Upper lobe of left lung (tissue), 6 donors: ENCODE measurements around the gene COX18. TPM values are rescaled to one million over a fixed set of nuclear protein-coding genes. Genes with fewer than 3 reads are reported as not detected.

ENCODE experiments used
- ATAC-seq, 2 donors: fragments of 200-7000 bp; cut with Tn5 transposase; one replicate each; pipeline ENCODE4 v1.9.1; 2022; ENCODE audit warnings: mild to moderate bottlenecking in 2 of 2, moderate library complexity in 2 of 2; ENCODE audit not compliant: low FRiP score in 2 of 2
- DNase-seq, 2 donors: peaks; one replicate each; pipeline ENCODE4 v3.0.0-alpha.2; 2019 to 2020
- H3K27ac ChIP-seq, 4 donors: fragments of 200-600 bp; sonication (generic); one replicate each; pipeline ENCODE4 v1.5.1; 2016 to 2019
- H3K27me3 ChIP-seq, 4 donors: fragments of 200-600 bp; sonication (generic); one replicate each; pipeline ENCODE4 v1.5.1; 2017 to 2019
- H3K36me3 ChIP-seq, 4 donors: fragments of 200-600 bp; sonication (generic); one replicate each; pipeline ENCODE4 v1.5.1; 2016 to 2019
- H3K4me1 ChIP-seq, 4 donors: fragments of 200-600 bp; sonication (generic); one replicate each; pipeline ENCODE4 v1.5.1; 2018 to 2019
- H3K4me3 ChIP-seq, 4 donors: fragments of 200-600 bp; sonication (generic); one replicate each; pipeline ENCODE4 v1.5.1; 2017 to 2019; ENCODE audit warnings: mild to moderate bottlenecking in 2 of 4, moderate library complexity in 1 of 4
- H3K9me3 ChIP-seq, 4 donors: fragments of 200-600 bp; sonication (generic); one replicate each; pipeline ENCODE4 v1.5.1; 2018 to 2019
- CTCF ChIP-seq, 6 experiments: fragments of 450-650 bp in 4 of 6; fragments of 200-600 bp in 2 of 6; sonication (generic) in 2 of 6; IDR thresholded peaks; one replicate each; pipeline ENCODE4 v1.5.1; 2016 to 2019; ENCODE audit warnings: antibody characterized with exemption in 6 of 6
- EP300 ChIP-seq, 4 donors: sonication (generic); formaldehyde crosslinking; IDR thresholded peaks; one replicate each; pipeline ENCODE4 v1.5.1; 2017; ENCODE audit warnings: antibody characterized with exemption in 4 of 4, control low read depth in 2 of 4
- POLR2A ChIP-seq, 4 donors: fragments of 450-650 bp; IDR thresholded peaks; one replicate each; pipeline ENCODE4 v1.5.1; 2016 to 2017; ENCODE audit warnings: antibody characterized with exemption in 4 of 4, mild to moderate bottlenecking in 2 of 4
- POLR2AphosphoS5 ChIP-seq, 2 donors: sonication (generic); formaldehyde crosslinking; IDR thresholded peaks; one replicate each; pipeline ENCODE4 v1.5.1; 2017; ENCODE audit warnings: antibody characterized with exemption in 2 of 2
- WGBS, 2 donors: methylation state at CpG; one replicate each; pipeline ENCODE4 v1.1.5; 2017 to 2018; 5-methylcytosine and 5-hydroxymethylcytosine counted together
- total RNA-seq, 6 donors: library from RNA; depleted of rRNA in 4 of 6; stranded (reverse); fragments of >200 nt in 4 of 6; gene quantifications; one replicate each; pipeline versions ENCODE4 v1.1.0 to v1.2.1, GENCODE V29; 2016 to 2021
- donor health status: DM: no; HTN: no; CAD: no; lungs with moderate emphysema.
- donor health status: DM: no; HTN: yes; CAD: no; lungs with severe emphysema.

COX18 gene
- total RNA-seq, 6 donors from 2014 or later: 11.3 to 22.2 (median 13.4) TPM

GRCh38 chr4:73098713-73099112 lies 29.2 kb upstream of the COX18 start:
- Histone ChIP-seq H3K9me3 (no peaks in the 10 kb centered on the region), H3K27me3 (no peaks in the 10 kb centered on the region), H3K27ac (peak overlapping the region in 1 of 4 donors; percentile 59), H3K4me3 (no peak overlapping the region), H3K36me3 (peaks cover 13 to 88% (median 56%) of the 10 kb centered on the region in 4 donors), H3K4me1 (peaks cover 0 to 5% (median 0%) of the 10 kb centered on the region in 4 donors)
- DNase-seq (peak in 1 of 2 donors; percentile 50), ATAC-seq (no peak)
- TF ChIP-seq POLR2A (IDR thresholded peaks at IDR 0.05): no peak
- TF ChIP-seq CTCF (IDR thresholded peaks at IDR 0.05): no peak
- TF ChIP-seq EP300 (IDR thresholded peaks at IDR 0.05): no peak
- WGBS, 2 donors: 63 to 84% methylated on average over 7 of the region's 7 CpGs

GRCh38 chr4:73098016-73098415 lies 28.5 kb upstream of the COX18 start:
- 88 to 91% methylated on average over 4 of the region's 4 CpGs for WGBS, 2 donors
- Histone ChIP-seq H3K4me1 (peaks cover 0 to 5% (median 0%) of the 10 kb centered on the region in 4 donors), H3K27ac (peak overlapping the region in 1 of 4 donors; percentile 59), H3K4me3 (no peak overlapping the region), H3K27me3 (no peaks in the 10 kb centered on the region), H3K36me3 (peaks cover 13 to 93% (median 56%) of the 10 kb centered on the region in 4 donors), H3K9me3 (no peaks in the 10 kb centered on the region)
- TF ChIP-seq POLR2A (IDR thresholded peaks at IDR 0.05) (no peak), EP300 (IDR thresholded peaks at IDR 0.05) (no peak), CTCF (IDR thresholded peaks at IDR 0.05) (no peak), POLR2AphosphoS5 (IDR thresholded peaks at IDR 0.05) (no peak)
- ATAC-seq: no peak
- no peak for DNase-seq

GRCh38 chr4:73092868-73093267 lies 23.4 kb upstream of the COX18 start:
- Histone ChIP-seq H3K4me3 (no peak overlapping the region), H3K27ac (no peak overlapping the region), H3K4me1 (peaks cover 0 to 3% (median 0%) of the 10 kb centered on the region in 4 donors), H3K9me3 (no peaks in the 10 kb centered on the region), H3K27me3 (no peaks in the 10 kb centered on the region), H3K36me3 (peaks cover 13 to 85% (median 42%) of the 10 kb centered on the region in 4 donors)
- TF ChIP-seq EP300 (IDR thresholded peaks at IDR 0.05) (no peak), CTCF (IDR thresholded peaks at IDR 0.05) (no peak), POLR2A (IDR thresholded peaks at IDR 0.05) (no peak), POLR2AphosphoS5 (IDR thresholded peaks at IDR 0.05) (no peak)
- 90 to 100% methylated on average over 1 of the region's 1 CpG for WGBS, 2 donors
- no peak for ATAC-seq
- DNase-seq: no peak

- Histone ChIP-seq H3K27me3 (no peaks in the 10 kb centered on the region), H3K36me3 (peaks cover 13 to 65% (median 34%) of the 10 kb centered on the region in 4 donors), H3K9me3 (no peaks in the 10 kb centered on the region), H3K4me3 (no peak overlapping the region), H3K27ac (no peak overlapping the region), H3K4me1 (peaks cover 0 to 9% (median 5%) of the 10 kb centered on the region in 4 donors)
- WGBS, 2 donors: 78 to 89% methylated on average over 1 of the region's 1 CpG
- ATAC-seq (no peak), DNase-seq (no peak)
- TF ChIP-seq EP300 (IDR thresholded peaks at IDR 0.05): no peak
- no peak for TF ChIP-seq POLR2AphosphoS5 (IDR thresholded peaks at IDR 0.05)
- no peak for TF ChIP-seq POLR2A (IDR thresholded peaks at IDR 0.05)
- no peak for TF ChIP-seq CTCF (IDR thresholded peaks at IDR 0.05)
These were observed 21.2 kb upstream of the COX18 start for GRCh38 chr4:73090738-73091137.

GRCh38 chr4:73087871-73088270 lies 18.4 kb upstream of the COX18 start:
- Histone ChIP-seq H3K4me1 (peaks cover 0 to 9% (median 6%) of the 10 kb centered on the region in 4 donors), H3K27me3 (no peaks in the 10 kb centered on the region), H3K36me3 (peaks cover 12 to 61% (median 37%) of the 10 kb centered on the region in 4 donors), H3K4me3 (no peak overlapping the region), H3K9me3 (no peaks in the 10 kb centered on the region), H3K27ac (no peak overlapping the region)
- TF ChIP-seq POLR2A (IDR thresholded peaks at IDR 0.05) (no peak), CTCF (IDR thresholded peaks at IDR 0.05) (no peak), EP300 (IDR thresholded peaks at IDR 0.05) (no peak)
- ATAC-seq: no peak
- DNase-seq: no peak
